HK-2 (cell line): ENCODE data around the gene TMEM178B.

Experiments
- DNase-seq: peaks from one replicate; pipeline ENCODE4 v3.0.0-alpha.2; 2018; ENCODE audit not compliant: unreplicated experiment

Gene TMEM178B

DNA sequence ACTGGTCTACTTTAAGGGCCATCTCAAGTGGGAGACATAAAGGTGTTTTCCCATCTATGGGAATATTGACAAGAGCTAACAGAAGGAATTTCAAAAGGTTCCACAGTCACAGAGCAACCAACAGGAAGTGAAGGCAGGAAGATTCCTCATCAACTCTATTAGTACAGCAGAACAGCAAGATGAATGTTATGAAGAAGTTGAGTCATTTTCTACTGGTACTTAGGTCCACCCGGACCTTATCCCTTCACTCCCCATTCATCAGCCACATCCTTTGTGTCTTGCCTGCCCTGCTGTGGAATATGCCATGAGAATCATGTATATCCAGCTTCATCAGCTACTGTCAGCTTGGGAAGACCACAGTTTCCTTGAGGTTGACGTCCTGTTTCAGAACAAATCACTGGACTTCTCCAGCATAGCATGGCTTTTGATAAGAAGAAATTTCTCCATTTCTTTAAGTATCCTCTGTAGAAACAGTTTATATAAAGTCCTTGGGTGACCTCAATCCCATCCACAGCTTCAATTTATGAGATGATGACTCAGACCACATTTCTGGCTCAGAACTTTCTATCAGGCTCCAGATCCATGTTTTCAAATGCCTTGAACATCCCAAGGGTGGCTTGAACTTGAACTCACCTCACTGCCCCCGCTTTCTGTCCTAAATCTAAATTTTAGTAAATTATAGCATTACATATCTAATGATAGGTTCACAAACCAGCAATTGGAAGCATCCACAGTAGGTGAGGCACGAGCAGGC is 392.5 kb downstream of the TMEM178B start:
- no peak for DNase-seq

DNA sequence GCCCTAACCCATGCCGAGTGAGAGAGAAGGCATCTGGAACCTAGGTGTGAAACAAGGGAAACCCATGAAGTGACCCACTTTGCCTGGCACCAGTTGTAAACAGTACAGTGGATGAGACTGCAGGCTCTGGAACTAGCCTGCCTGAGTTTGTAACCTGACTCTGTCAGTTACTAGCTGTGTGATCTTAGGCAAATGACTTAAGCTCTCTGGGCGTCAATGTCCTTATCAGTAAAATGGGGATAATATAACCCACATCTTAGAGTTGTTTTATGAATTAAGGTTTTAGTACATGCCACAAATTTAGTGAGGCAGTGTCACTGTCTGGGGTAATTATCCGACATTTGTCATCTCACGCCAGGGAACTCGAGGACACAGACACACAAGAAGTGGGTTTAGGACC is 394.5 kb downstream of the TMEM178B start:
- no peak for DNase-seq

DNA sequence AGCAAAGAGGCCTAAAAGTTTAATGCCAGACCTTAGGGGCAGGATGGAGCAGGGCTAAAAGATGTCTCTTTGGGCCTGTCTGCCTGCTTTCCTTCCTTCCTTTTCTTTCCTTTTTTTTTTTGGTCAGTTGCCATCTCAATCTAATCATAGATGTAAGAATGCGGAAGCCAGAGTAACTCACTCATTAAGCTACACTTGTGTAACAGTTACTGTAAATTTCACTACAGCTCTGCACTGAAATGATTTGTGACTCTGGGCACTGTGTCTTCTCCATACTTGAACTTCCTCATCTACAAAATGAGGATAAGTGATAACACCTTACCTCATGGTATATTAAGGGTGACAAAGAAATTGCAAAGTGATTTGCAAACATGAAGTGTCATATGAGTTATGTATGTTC is 401.8 kb downstream of the TMEM178B start:
- DNase-seq, result no peak

DNA sequence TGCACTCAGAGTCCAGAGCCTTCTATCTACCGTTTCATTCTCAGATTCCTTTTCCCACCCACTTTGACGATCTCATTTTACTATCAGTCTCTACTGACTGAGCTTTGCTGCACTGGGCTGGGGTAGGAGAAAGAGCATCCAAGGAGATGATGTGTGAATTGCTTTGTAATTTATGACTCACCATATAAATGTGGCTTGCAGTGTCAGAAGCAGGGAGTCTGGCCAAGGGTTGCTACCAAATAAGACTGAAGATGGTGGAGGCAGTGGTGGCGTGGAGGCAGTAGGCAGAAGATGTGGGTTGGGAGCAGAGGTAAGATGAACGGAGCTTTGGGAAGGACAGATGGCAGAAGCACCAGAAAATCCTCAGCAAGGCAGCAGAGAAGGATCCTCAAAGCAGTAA is 404.0 kb downstream of the TMEM178B start:
- DNase-seq, result no peak

DNA sequence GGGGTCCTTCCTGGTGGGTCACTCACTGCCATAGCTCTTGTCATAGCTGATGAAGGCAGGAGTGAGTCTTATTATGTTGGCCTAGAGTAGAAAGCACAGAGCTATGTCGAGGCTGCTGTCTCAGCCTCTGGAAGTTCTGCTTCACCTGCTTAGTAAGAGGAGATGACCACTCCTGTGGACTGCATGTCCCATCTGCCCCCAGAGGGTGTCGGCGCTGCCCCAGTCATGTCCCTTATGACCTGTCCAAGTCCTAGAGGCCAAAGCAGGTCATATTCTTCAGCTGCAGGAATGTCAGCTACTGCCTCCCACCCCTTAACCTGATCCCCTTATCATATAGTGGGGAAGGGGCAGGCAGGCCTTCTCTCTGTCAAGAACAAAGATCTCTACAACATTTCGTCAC is 405.0 kb downstream of the TMEM178B start:
- DNase-seq, result no peak

DNA sequence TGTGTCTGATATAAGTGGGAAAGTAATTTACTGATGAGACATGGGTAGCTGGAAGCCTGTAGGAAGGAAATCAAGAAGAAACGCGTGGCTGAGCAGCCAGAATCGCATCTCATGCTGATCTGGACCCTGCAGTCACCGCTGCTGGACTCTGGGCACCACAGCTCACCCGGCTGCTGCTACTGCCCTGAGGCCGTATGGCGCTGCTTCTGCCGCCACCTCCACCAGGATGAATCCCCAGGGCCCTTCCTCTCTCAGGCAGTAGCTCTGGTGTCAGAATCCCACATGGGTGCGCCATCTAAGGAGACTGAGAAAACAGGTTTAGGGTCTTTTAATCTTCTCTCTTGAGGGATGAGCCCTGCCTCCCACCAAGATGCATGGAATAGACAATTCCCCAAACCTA is 407.1 kb downstream of the TMEM178B start:
- DNase-seq, result no peak

DNA sequence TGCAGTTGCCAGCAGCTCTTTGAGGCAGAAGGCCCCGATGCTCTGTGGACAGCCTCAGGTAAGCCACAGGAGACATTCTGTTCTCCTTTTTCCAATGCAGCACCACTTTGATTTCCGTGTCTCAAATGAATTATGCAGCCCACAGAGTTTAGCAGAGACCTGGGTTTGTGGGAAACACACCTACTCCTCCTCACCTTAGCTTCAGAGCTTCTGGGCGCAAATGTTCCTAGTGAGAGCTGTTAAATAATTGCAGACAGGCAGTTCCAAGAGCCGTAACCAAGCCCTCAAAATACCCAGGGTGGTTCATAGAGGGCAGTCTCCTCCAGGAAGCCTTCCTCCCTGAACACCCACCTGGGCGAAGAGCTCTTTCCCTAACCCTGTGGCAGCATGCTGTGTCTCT is 408.1 kb downstream of the TMEM178B start:
- no peak for DNase-seq

DNA sequence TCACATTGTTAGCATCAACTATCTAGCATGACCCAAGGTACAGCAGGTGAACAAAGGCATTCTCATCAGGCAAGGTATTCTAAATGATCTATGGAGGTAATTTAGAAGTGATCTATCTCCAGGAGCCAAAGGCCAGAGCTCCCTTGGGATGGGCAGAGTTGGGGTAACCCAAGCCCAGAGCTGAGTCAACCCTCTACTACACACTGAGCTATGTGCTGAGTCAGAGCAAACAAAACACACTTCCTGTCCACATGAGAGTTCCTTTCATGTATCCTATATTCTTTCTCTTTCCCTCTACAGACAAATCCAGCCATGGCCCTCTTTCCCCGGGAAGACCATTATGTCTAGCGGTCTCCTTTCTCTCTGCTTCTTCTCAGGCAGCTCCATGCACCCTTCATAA is 409.2 kb downstream of the TMEM178B start:
- no peak for DNase-seq

DNA sequence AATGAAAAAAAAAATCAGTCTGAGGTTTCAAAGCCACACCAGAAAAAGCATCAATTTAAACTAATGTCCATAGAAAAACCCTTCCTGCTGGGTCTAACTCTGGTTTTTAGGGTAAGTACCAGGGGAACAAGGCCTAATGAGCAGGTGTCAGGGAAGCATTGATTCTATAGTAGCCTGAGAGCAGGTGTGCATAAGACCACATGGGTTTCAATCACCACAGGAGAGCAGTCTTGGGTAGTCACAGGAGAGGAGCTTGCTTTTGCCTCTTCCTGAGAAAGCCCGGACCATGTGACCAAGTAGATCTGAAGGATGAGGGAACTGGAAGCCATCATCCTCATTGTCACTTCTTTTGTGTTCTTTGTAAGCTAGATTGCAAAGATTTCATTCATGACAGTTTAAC is 411.0 kb downstream of the TMEM178B start:
- no peak for DNase-seq

DNA sequence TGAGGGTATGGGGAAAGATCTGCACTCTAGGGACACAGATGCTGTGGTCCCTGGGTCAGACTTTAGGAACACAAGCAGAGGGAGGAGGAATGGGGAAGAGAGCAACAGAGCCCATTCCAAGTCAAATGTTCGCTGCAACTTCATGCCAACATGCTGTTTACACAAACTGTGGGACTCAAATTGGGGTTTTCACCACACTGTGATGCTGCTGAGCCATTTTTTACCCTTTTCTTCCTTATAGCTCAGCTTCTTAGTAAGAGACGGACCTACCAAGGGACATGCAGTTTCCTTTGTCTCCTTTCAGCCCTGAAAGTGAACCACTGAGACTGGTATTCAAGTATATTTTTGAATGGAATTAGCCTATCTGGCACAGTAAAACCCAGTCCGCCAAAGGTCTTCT is 413.1 kb downstream of the TMEM178B start:
- DNase-seq, result no peak

DNA sequence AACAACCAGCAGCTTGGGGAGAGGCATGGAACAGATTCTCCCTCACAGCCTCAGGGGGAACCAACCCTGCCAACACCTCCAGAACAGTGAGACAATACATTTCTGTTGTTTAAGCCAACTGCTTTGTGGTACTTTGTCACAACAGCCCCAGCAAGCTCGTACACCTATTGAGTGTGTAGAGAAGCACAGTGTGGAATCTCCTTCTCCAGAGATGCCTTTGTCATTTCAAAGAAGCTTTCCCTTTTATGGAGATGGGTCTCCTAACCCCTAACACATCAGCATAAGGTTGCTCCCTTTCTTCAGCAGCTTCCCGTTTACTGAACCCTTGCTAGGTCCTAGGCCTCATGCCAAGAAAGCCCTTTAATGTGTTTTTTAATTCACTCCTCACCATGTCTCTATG is 416.6 kb downstream of the TMEM178B start:
- no peak for DNase-seq

DNA sequence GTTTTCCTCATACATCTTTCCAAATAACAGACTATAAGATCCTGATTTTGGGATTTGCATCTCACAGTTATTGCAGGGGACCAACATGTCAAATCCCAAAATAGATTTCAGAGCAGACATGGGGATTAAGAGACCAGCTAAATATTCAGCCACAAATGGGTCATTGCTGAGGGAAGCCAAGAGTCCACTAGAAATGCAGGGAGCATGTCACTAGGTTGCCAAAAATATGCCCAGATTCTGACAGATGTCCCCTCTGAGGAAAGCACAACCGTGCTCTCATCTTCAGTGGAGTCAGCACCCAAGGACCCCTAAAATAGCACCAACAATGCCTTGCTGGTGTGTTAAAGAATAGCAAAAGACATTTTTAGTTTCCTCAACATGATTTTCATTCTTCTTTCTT is 421.2 kb downstream of the TMEM178B start:
- DNase-seq, result no peak

DNA sequence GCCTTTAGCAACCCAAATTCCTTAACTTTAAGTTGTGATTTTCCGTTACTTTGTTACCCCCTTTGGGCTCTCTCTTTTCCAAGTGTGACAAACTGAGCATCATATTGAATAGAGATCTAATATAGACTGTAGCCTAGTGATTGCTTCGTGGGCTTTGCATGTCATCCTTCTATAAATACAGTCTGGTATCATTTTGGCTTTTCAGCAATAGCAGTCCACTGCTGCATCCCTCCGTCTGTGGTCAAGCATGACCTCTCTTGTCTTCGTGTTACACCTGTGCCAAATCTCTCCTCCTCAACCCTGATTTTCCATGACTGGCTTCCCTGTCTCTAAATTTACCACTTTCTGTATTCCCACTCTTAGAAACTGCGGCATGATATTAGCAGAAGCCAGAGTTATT is 423.5 kb downstream of the TMEM178B start:
- no peak for DNase-seq

DNA sequence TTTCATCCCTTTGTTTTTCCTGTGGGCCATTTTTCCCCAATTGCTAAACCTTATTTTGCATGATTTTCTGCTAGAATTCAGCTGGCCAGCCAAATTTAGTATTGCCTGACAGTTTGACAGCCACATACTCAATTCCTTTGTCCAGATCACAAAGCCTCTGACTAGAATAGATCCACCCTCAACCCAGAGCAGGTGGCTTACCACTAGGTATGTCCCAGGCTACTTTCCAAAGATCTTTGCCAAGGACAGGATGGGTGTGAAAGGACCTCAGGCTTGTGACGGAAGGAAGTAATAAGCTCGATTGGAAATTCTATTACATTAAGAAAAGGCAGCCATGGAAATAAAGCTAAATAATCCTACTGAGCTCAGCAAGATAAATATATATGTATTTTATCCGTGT is 426.7 kb downstream of the TMEM178B start:
- DNase-seq, result no peak

DNA sequence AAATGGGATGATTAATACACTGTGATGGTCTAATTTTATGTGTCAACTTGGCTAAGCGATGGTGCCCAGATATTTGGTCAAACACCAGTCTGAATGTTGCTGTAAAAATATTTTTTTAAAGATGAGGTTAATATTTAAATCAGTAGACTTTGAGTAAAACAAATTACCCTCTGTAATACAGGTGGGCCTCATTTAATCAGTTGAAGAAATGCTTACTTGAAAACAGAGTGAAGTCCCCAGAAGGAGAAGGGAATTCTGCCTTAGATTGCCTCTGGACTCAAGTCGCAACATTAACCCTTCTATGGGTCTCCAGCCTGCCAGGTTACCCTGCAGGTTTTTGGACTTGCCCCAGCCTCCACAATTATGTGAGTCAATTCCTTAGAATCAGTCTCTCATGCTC is 427.6 kb downstream of the TMEM178B start:
- no peak for DNase-seq

DNA sequence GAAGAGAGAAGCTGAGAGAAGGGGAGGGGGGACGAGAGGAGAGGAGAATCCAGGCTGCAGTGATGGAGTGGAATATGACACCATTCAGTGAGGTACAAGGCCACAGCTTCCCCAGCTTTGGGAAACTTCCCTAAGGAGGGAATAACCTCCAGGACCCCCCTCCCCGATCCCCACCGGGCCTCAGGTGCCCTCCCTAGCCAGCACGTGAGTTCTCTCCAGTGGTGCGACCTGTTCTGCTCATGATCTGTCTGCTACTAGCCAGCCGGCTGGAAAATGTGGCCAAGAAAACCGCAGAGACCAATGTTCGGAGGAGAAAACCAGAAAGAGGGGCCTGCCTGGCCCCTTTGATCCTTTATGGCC is 437.4 kb downstream of the TMEM178B start:
- DNase-seq, result no peak

DNA sequence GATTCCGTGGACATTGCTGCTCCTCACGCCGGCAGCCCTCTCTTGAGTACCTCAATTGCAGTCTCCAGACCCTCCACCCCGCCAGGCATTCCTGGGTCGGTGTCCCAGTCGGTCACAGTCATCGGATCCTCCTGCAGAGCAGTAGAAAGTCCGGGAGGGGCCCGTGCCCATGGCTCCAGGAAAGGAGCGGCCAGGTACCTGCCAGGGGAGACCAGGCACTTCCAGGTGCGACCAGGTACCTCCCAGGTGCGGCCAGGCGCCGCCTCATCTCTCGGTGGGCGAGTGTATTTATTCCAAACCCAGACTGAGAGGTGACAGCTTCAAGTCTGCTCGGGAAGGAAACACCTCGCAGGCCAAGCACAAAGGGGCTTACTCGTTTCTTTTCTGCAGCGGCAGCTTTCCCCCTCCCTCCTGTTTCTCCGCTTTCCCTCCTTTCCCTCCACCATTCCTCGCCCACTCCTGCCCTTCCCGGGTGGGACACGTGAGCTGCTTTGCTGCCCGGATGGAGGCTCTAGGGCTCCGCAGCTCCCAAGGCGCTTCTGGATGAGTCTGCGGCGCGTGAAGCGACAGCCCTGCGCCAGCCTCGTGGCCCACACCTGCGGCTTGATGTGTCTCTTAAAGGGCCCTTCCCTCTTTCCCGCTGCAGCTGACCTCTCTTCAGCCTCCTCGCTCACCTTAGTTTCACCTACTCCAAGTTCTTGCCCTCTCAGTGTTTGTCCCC is 438.0 kb downstream of the TMEM178B start:
- DNase-seq, result no peak

DNA sequence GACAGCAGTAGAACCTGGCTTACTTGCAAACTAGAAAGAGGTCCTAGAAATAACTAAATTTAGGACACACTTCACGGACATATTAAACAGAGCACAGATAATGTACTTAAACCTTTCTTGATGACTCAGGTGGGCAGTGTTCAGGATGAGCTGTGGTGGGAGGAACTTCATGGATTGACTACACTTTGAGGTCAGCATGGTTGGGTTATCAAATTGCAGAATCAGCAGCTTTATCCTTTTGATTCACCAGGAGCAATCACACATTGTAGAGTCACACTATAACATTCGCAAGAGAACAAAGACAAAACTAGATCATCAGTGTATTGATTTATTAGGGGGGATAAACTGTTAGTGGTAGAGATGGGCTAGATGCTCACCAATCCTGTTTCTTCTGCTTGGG is 438.7 kb downstream of the TMEM178B start:
- DNase-seq, result no peak

DNA sequence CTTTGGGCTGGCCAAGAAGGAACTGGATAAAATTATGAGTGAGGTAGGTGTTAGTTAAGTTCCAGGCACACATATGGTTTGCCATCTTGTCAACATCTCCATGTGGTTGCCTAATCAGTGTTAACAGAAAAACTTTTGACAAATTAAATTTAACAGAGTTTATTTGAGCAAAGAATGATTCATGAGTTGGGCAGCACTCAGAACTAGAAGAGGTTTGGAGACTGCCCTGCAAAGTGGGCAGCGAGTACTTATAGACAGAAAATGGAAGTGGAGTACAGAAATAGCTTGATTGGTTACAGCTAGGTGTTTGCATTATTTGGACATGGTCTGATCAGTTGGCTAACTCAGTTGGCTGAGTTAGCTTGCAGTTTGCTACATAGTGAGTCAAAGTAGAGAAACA is 439.9 kb downstream of the TMEM178B start:
- DNase-seq, result no peak

DNA sequence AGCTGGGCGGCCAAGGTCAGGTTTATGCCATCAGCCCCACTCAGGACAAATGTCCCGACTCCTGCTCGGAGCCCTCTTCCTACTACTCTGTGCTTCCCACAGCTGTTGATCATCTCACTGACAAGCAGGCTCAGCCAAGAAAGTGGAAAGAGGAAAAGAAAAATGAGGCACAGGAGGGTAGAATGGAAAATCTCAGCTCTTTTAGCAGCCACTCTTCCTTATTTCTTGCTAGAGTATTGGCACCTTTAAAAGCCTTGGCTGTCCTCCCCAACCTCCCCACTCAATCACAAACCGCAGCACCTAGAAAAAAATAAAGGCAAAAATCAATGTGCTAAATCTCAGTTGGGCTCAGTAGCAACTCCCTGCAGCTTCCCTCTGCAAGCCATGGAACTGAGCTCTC is 442.1 kb downstream of the TMEM178B start:
- no peak for DNase-seq

DNA sequence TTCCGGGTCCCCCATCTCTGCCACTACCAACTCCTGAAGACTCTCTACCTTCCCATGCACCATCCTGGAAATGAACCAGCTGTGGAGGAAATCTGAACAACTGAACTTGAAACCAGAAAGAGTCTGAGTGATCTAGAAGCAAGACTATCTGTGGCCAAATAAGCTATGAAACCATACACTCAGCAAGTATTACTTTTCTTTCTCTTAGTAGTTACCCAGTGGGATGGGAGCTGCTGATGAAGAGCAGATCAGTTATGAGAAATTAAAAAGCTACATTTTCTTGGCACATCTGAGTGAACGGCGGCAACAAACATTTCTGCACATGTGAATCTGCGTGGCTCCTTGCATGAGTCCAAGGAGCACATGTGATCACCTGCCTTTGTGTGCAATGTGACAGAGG is 445.8 kb downstream of the TMEM178B start:
- no peak for DNase-seq

DNA sequence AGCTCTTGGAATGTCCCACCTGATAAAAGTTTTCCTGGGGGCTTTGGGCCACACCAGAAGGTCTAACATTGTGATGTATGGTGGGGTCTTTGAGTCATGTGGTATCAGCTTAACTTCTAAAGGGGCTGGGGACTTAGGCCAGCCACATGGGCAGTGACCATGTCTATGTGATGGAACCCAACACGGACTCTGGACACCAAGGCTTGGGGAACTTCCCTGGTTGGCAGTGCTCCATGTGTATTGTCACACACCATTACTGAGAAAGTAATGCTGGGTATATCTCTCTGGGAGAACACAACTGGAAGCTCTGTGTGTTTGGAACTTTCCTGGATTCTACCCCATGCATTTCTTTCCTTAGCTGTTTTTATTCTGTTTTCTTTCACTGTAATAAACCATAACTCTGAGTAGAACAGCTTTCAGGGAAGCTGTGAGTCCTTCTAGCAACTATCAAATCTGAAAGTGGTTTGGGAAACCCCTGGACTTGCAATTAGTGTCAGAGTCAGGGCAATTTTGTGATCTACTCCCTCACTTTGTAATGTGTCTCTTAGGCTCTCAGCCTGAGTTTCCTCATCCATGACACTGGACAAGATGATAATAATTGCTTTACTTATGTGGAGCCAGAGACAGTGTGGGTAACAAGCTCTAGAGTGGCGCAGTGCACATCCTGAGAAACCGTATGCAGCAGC is 448.9 kb downstream of the TMEM178B start:
- no peak for DNase-seq

DNA sequence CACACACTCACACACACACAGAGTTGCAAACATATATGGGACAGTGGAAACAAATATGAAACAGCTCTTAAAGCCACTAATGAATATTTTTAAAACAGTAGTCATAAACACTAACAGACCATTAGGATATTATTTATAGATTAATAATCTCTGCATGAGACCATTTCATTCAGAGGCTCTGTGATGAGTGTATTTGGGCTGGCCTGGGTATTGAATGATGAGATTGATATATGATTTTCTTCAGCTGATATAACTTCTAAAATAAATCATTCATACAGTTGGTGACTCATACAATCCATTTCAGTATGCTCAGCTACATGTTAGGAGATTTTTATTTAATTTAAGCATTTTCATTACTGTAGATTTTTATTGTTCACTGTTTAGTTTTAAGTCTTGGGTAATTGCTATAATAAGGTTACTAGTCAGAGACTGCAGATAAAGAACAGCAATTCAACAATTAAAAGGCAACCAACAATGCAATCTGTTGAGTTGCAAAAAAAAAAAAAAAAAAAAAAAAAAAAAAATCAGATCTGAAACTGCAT is 452.2 kb downstream of the TMEM178B start:
- no peak for DNase-seq
